ENCODE measurements around the gene GRAMD4.

The GRAMD4 gene

DNA sequence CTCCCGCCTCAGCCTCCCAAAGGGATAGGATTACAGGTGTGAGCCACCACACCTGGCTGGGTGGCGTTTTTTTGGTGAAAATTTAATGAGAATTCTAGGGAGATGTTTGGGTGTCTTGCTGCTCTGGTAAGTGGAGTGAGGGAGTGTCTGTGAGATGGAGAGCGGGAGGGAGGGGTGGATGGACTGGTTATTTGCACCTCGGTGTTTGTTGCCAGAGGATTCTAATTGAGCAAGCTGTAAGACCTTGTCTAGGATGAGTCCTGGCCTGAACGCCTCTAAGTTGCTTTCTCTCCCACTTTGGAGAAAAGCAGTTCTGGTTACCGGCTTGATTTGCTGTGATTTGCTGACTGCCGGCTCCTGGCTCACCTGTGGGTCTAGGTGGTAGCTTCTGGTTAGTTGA lies 22.0 kb upstream of the GRAMD4 start:
- no peak for DNase-seq (ENCODE audit: low read depth in 2 of 2)

DNA sequence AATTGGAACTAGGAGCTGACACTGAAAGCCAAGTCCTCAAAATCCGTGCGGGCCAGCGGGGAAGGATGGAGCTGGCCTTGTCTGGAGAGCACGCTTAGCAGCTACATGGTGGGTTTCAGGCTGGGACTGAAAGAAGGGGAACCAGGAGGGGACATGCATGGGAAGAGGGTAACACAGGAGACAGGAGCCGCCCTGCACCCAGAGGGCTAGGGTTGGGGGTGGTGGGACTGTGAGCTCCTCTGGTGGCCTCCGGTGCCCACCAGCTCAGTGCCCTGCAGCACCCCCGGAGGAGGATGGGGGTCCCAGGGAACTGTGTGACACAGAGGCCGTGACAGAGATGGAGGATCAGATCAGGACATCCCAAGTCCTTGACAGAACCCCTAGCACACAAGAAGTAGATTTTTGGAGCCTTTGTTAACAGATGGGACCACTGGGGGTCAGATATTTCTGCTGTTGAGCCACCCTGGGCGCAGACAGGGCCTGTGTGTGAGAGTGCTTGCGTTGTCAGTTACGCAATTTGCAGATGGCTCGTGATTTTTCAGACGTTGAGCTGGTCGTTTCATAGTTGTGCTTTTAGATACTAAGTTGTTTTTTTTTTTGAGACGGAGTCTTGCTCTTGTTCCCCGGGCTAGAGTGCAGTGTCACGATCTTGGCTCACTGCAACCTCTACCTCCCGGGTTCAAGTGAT lies 21.3 kb upstream of the GRAMD4 start:
- no peak for DNase-seq (ENCODE audit: low read depth in 2 of 2)

DNA sequence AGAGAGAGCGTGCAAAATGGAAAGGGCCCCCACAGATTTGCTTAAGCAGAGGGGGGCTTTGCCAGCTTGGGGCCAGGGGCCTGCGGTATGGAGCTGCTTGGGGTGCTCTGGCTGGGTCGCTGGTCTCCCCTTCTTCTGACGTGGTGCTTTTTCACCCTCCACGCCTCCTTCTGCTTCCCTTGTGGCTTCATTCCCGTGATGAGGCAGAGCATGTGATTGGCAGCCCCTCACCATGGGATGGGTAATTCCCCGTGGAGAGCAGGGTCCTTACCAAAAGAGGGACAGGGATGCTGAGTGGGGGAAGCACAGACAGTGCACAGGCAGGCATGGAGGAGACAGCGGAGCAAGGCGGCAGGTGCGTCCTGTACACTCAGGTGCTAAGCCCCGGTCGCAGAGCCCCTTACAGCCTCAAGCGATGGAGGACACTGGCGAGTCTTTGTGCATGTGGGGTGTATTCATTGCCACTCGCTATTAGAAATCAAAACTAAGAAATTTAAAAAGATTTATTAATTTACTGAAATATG lies 19.9 kb upstream of the GRAMD4 start:
- no peak for DNase-seq (ENCODE audit: low read depth in 2 of 2)

DNA sequence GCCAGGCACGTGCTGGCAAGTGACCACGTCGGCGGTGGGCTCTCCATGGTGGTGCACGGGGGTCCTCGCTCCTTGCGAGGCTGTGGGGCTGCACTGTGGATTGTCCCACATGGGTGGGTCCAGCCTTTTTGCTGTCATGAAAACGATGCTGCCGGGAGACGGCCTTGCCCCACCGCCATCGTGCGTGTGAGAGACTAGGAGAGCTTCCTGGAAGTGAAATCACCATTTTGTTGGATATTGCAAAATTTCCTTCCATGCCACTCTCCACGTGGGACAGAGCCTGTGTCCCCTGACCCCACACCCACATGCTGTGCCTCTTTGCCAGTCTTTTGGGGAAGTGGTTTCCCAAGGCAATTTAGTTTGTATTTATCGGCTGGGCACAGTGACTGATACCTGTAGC lies 18.2 kb upstream of the GRAMD4 start:
- no peak for DNase-seq (ENCODE audit: low read depth in 2 of 2)

DNA sequence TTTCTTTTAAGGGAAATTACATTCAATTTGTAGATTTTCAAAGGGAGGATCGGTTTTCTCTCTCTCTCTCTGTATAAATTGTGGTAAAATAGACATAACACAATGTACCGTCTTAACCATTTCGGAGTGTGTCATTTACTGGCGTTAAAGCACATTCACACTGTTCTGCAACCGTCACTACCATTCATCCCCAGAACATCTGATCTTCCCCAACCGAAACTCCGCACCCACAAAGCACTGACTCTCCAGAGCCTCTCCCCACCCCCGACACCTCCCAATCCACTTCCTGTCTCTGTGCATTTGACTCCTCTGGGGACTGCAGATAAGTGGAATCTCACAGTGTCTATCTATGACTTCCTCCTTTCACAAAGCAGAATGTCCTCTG lies 15.9 kb upstream of the GRAMD4 start:
- no peak for DNase-seq (ENCODE audit: low read depth in 2 of 2)

DNA sequence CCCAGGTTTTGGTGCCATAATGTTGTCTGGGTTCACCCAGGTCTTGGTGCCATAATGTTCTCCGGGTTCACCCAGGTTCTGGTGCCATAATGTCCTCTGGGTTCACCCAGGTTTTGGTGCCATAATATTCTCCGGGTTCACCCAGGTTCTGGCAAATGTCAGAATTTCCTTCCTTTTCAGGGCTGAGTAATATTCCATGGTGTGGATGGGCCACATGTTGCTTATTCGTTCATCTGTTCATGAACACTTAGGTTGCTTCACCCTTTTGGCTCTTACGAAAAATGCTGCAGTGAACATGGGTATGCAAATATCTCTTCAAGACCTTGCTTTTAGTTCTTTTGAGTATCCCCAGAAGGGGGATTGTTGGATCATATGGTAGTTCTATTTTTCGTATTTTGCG lies 15.1 kb upstream of the GRAMD4 start:
- no peak for DNase-seq (ENCODE audit: low read depth in 2 of 2)

DNA sequence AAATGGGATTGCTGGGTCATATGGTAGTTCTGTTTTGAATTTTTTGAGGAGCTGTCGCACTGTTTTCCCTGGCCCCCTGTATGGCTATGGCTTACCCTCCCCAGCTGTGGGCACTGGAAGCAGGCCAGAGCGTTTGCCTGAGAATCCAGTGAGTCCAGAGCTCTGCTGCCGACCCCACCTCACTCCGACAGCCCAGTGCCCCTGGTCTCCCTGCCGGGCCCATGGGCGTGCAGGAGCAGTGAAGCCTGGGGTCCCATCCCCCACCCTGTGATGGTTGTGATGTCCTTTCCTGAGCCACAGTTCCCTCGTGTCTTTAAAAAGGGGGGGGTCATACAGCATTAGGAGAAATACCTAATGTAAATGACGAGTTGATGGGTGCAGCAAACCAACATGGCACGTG lies 13.3 kb upstream of the GRAMD4 start:
- DNase-seq (ENCODE audit: low read depth in 2 of 2): no peak

DNA sequence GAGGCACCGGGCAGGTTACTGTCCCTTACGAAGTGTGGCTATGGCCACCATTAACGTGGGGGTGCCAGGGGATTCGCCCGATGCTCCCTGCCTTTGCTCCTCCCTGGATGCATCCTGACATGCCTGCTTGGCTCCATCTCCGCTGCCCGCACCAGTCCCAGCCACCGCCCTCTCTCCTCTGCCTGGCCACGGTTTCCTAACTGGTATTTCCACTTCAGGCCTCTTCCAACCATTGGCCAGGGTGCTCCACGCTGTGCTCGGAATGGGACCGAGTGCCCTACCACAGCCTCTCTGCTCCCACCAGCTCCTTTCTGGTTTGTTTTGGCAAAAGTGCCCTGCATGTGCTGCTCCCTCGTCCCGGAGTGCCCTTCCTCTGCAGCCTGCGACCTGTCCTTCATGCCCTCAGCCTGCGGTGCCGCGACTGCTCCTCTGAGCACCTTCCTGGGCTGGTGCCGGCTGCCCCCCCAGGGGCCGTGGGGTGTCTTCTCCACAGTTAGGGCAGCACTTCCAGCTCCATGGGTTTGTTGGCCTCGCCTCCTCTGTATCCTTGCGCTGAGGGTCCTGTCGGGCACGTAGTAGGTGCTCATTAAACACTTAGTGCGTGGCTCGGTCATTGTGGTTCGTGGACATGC lies 12.6 kb upstream of the GRAMD4 start:
- DNase-seq (ENCODE audit: low read depth in 2 of 2): no peak

DNA sequence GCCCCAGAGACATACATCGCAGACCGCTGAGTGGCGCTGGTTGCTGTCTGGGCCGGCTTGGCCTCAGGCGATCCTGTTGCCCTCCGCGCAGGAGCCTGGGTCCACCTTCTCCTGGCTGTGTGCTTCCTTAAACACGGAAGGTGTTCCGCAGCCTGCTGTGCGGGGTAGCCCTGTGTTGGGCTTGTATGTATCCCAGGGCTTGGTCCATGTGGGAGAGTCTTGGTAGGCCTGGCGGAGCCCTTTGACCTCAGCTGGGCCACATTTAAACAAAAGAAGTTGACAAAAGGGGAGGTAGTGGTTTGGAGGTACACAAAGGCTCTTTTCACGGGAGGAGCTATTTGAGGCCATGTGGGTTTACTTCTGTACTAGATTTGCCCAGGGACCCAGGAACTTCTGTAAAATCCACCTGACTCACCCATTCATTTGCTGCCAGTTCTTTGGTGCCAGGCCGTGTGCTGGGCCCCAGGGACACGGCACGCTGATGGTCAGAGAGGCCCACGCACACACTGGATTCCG lies 11.0 kb upstream of the GRAMD4 start:
- no peak for DNase-seq (ENCODE audit: low read depth in 2 of 2)

DNA sequence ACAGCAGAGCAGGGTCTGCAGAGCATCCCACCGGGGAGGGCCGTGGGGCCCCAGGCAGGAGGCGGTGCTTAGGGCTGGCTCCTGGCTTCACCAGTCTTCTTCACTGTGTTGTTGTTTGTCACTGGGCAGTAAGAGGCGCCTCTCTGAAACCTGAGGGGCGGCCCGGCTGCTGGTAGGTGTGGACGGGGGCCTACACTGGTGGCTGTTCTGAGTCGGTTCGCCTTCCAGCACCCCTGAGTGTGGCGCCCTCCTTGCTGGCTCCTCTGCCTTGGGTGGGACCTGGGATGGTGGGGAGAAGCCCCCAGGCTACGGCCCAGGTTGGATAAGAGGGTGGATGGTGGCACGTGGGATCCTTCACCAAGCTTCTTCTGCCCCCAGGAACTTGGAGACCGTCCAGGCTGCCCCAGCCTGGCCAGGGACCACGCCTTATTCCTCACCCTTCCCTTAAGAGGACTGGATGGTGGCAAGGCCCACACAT lies 10.4 kb upstream of the GRAMD4 start:
- DNase-seq (ENCODE audit: low read depth in 2 of 2): no peak

DNA sequence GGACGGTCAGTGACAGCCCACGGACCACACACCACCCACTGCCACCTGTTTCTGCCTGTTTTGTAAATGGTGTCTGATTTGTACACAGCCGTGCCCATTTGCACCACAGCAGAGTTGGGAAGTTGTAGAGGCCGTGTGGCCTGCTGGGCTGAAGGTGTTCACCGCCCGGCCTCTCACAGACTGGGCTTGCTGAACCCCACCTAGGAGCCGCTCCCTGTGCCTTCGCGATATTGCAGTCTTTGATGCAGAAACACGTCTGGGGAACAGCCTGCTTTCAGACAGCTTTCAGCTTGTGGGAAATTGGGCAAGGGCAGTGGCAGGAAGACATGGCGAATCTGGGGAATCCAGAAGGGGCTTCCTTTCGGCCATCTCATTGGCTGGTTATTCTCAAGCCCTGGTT lies 9.8 kb upstream of the GRAMD4 start:
- no peak for DNase-seq (ENCODE audit: low read depth in 2 of 2)

DNA sequence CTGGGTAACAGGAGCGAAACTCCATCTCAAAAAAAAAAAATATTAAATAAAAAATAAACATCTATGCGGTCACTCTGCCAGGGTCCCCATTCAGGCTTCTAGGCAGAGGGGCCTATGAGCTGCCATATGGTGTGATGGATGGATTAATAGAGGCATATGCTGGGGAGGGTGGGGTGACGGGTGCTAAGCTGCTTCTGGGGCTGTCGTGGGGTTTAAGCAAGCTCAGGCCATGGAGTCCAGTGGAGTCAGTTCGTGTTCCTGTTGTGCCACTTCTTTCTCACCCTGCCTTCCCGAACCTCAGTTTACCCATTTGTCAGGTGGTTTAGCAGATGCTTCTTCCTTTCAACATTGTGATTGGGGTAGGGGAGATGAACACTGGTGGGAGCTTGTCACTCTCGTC lies 9.0 kb upstream of the GRAMD4 start:
- DNase-seq (ENCODE audit: low read depth in 2 of 2): no peak

DNA sequence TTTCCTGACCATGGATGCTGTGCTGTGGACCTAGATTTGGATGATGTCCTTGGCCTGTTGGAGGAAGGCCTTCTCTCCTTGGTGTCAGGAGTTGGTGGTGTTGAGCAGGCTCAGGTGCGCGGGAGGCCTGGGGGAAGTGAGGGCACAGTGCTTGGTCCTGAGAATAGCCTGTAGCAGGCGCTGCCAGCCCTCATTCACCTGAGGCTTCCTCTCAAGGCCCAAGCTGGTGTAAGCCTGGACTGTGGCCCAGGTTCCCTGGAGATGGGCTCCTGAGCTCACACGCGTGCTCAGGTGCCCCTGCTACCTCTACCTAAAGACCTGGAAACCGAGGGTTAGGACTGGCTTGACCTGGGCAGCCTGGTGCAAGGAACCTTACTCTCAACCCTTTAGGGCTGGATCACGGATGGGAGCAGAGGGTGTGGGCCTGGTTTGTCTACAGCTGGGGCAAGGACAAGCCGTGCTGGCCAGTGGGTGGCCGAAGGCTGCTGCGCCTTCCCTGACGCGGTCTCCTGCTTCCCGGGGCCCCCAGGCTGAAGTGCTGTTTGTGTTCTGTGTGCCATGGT lies 7.8 kb upstream of the GRAMD4 start:
- DNase-seq (ENCODE audit: low read depth in 2 of 2): no peak

DNA sequence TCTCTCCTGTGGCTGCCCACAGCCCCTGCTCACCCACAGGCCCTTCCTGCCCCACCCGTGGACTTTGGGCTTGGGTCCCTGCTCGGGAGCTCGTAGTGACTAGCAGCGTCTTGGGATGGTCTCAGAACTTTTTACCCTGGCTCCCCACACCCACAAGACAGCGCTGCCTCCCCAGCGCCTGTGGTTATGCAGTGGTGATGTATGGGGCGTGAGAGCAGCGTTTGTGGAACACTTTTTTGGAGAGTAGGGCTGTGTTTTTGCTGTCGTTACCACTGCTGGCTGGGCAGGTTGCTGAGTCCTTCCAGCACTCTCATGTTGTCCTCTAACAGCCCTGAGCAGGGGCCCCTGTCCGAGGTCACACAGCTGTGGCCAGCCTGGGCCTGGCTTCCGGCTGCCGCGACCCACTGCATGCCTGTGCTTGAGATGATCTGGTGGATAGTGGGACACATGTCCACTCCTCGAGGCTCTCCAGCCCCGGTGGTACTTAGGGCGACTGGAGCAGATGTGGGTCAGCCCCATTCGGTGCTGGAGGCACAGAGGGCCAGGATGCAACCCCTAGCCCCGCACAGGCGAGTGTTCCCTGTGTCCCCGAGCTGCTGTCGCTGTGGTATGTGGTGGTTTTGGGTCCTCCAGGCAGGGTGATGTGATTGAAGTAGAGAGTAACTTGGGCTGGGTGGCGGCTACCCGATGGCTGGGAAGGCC lies 7.1 kb upstream of the GRAMD4 start:
- no peak for DNase-seq (ENCODE audit: low read depth in 2 of 2)

DNA sequence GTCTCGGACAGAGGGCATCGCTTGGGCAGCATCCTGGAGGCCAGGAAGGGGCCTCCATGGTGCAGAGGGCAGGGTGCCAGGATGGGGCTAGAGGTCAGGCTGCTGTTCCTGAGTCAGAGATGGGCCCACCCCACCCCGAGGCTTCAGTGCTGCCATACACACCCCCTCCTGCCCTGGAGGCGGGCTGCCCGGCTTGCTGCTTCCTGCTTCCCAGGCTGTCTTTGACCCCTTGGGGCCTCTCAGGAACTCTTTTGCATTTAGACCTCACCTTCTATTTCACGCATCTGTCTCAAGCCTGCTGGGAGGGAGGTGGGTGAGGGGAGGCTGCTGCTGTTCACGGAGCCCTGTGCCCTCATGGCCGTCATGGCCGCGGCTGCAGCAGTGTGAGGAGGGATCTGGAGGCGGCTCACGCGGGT lies 6.6 kb upstream of the GRAMD4 start:
- DNase-seq (ENCODE audit: low read depth in 2 of 2): no peak

DNA sequence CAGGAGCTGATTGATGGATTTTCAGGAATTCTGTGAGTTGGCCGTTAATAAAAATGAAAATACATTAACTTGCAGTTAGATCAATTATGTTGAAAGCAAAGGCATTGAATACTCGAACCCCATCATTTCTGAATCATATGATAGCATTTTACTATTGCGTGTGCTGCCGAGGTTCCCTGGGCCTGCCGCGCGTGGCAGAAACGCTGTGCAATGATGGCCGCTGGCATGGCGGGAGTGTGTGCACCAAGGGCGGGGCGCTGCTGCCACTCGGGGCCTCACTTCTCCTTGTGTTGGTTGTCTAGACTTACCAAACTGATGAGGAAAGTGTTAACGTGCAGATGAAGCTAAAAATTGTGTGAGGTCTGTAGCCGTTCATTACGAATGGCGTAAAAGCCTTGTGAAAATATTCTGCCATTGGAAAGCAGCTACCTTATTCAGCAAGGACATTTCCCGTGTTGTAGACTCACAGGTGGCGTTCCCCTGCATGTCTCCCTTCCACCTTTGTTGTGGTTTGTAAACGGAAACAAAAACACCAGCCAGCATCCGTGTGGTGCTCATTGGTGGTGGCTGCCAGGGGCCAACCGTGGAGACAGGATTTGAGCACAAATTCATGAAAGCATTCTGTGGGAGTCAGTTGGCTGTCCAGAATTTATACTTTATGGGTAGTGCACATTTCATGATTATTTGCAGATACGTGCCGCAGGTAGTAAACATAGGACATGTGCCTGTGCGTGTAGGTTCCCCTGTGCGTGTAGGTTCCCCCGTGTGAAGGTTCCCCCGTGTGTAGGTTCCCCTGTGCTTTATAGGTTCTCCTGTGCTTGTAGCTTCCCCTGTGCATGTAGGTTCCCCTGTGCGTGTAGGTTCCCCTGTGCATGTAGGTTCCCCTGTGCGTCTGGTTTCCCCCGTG lies 5.9 kb upstream of the GRAMD4 start:
- no peak for DNase-seq (ENCODE audit: low read depth in 2 of 2)

DNA sequence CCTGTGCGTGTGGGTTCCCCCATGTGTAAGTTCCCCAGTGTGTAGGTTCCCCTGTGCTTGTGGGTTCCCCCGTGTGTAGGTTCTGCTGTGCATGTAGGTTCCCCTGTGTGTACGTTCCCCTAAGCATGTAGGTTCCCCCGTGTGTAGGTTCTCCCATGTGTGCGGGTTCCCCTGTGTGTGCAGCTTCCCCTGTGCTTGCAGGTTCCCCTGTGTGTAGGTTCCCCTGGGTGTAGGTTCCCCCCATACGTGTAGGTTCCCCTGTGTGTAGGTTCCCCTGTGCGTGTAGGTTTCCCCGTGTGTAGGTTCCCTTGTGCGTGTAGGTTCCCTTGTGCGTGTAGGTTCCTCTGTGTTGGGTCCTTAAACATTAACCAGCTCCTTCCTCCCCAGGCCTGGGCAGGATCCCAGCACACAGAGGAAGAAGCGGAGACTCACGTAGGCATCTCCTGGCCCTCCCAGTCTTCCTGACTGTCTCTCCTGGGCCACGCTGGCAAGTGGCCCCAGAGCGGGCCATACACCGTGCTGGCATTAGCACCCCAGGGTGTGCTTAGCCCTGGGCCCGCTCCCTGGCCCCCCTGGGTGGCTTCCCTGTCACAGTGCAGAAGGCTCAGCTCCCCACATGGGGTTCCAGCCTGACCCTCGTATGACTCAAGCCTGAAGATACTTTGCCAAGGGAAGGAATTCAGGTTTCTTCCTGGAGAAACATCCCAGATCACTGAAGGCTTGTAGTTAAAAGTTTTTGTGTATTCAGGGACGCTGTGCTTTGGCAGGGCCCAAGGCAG lies 2.8 kb upstream of the GRAMD4 start:
- DNase-seq (ENCODE audit: low read depth in 2 of 2): no peak

DNA sequence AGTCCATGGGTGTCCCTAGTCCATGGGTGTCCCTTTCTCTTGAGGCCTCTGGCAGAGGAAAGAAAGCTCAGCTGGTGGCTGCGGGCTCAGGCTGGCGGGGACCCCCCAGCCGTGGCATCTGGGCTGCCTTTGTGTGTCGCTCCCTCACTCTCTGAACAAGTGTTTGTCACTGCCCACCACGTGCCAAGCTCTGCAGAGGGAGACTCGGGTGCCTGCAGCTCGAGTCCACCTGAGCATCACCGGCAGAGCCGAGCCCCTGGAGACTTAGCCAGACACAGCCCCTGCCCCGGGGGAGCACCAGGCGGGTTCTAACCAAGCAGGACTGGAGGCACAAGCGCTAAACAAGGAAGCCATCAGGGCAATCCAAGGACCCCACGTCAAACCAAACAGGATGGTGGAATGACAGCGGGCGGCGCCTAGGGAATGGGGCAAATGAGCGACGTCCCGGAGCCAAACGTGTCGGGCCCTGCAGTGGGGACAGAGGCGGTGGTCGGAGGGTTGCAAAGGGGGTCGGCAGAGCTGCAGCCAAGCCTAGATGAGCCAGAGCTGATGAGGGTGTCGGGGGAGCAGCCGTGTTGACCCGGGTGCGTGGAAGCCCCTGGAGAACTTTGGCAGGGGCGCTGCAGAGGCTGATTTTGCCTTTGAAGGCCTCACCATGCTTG lies 2.1 kb upstream of the GRAMD4 start:
- no peak for DNase-seq (ENCODE audit: low read depth in 2 of 2)

DNA sequence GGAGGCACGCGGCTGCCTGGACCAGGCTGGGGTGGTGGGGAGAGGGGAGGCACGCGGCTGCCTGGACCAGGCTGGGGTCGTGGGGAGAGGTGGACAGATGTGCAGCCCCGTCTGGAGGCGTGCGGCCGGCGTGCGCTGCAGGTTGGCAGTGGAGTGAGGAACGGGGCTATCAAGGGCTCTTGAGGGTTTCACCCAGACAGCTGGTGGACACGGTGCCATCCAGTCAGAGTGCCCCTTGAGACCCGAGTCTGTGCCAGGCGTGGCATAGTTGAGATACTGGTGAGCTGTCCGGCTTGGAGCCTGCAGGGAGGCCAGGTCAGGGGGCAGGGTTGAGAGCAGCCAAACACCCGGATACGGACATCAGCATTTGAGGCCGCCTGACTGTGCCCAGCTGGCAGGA lies 1.5 kb upstream of the GRAMD4 start:
- DNase-seq (ENCODE audit: low read depth in 2 of 2): no peak

DNA sequence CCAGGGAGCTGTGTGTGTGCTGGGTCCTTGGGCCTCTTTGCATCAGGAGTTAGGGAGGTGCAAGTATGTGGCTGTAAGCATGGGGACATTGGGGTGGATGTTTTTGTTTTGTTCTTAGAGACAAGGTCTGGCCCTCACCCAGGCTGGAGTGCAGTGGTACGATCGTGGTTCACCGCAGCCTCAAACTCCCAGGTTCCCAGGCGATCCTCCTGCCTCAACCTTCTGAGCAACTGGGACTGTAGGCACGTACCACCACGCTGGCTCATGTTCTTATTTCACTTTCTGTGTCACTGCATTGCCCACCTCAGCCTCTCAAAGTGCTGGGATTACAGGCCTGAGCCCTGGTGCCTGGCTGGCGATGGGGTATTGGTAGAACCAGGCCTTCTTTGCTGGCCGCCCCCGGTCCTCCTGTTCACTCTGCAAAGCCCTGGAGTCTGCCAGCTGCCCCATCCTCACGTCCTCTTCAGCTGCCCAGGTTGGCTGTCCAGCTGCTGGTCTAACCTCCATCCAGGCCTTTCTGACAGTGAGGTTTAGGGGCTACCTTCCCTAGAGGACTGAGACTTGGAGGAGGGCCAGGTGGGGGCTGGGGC lies 851 bp upstream of the GRAMD4 start:
- no peak for DNase-seq (ENCODE audit: low read depth in 2 of 2)
